ENCODE results near the gene OGDH.
A peak's percentile ranks its signal among the peaks of the same experiment; 100 is the strongest.

The OGDH gene

GRCh38 chr7:44633254-44634186 is 27.1 kb downstream of the OGDH start:
- peak; percentile 88 for DNase-seq (ENCODE audit: low read depth)
- TF ChIP-seq, protein P1, sequence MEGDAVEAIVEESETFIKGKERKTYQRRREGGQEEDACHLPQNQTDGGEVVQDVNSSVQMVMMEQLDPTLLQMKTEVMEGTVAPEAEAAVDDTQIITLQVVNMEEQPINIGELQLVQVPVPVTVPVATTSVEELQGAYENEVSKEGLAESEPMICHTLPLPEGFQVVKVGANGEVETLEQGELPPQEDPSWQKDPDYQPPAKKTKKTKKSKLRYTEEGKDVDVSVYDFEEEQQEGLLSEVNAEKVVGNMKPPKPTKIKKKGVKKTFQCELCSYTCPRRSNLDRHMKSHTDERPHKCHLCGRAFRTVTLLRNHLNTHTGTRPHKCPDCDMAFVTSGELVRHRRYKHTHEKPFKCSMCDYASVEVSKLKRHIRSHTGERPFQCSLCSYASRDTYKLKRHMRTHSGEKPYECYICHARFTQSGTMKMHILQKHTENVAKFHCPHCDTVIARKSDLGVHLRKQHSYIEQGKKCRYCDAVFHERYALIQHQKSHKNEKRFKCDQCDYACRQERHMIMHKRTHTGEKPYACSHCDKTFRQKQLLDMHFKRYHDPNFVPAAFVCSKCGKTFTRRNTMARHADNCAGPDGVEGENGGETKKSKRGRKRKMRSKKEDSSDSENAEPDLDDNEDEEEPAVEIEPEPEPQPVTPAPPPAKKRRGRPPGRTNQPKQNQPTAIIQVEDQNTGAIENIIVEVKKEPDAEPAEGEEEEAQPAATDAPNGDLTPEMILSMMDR (IDR thresholded peaks at IDR 0.05; ENCODE audit: low read depth, low read length, missing control alignments), result no peak
- H3K4me3 ChIP-seq (ENCODE audit: low read depth, low read length), result no peak overlapping the region

- DNase-seq (ENCODE audit: low read depth), result no peak
- TF ChIP-seq, protein P1 (IDR thresholded peaks at IDR 0.05; ENCODE audit: low read depth, low read length, missing control alignments), result no peak
- H3K4me3 ChIP-seq (ENCODE audit: low read depth, low read length), result no peak overlapping the region
These were observed 27.9 kb downstream of the OGDH start for GRCh38 chr7:44634187-44634838.

DNA sequence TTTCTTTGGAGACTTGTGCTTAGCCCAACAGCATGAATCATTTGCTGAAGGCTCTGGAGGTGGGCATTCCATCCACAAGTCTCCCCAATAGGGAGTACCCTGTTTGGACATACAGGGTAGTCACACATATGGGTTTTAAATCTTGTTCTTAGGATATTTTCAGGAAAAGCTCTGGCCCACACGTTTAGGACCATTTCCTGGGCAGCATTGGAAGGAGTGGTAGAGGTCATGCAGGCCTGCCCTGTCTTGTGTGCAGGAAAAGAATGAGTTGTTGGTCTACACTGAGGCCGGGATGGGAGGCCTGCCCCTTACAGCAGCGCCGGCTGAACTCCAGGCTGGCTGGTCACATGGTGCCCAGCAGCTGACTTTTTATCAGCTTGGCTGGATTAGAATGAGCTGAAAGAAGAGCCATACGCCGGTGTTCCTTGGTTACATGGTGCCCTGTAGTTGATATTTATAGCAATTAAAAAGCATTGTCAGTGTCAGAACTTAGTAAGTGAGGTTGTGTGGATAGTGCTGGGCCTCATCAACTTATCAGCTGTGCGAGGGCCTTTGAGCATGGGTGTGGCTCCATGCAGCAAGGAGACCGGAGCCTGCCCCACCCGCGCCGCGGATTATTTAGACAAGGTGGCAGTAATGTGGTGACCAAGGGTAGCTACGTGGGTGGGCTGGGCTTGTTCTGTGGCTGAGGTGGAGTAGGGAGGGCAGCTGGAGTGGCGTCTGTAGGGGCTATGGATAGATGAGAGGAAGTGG is 28.6 kb downstream of the OGDH start:
- no peak for DNase-seq (ENCODE audit: low read depth)
- H3K4me3 ChIP-seq (ENCODE audit: low read depth, low read length), result no peak overlapping the region
- TF ChIP-seq, protein P1 (IDR thresholded peaks at IDR 0.05; ENCODE audit: low read depth, low read length, missing control alignments), result no peak

DNA sequence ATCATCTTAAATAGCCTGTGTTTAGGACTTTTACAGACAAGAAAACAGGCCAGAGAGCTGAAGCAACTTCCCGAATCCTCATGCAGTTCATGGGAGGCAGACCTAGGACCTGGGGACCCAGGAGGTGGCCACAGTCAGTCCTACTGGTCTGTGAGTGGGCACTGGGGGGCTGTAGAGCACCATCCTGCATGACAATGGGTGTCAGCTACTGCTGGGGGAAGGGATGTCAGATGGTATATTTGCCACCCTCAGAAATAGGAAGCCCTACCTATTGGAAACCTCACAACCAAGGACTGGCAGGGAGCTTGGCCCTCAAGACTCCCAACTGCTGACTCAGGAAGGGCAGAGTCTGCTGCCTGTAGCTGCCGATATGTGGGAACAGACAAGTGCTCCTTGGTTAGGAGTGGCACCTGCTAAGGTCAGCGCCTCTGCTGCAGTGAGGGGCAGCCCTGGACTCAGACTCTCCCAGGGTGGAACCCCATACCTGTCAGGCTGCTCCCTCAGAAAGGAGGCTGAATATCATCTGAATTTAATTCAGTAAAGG is 29.7 kb downstream of the OGDH start:
- H3K4me3 ChIP-seq (ENCODE audit: low read depth, low read length), result no peak overlapping the region
- TF ChIP-seq, protein P1 (IDR thresholded peaks at IDR 0.05; ENCODE audit: low read depth, low read length, missing control alignments), result no peak
- DNase-seq (ENCODE audit: low read depth), result no peak

- no peak overlapping the region for H3K4me3 ChIP-seq (ENCODE audit: low read depth, low read length)
- DNase-seq (ENCODE audit: low read depth), result no peak
- TF ChIP-seq, protein P1 (IDR thresholded peaks at IDR 0.05; ENCODE audit: low read depth, low read length, missing control alignments), result no peak
These were observed 30.5 kb downstream of the OGDH start for GRCh38 chr7:44636926-44637325.

- DNase-seq (ENCODE audit: low read depth), result peak; percentile 88
- TF ChIP-seq, protein P1 (IDR thresholded peaks at IDR 0.05; ENCODE audit: low read depth, low read length, missing control alignments), result no peak
- H3K4me3 ChIP-seq (ENCODE audit: low read depth, low read length), result peak overlapping the region; percentile 47; the same call in 1 of the 2 replicates
These were observed 31.6 kb downstream of the OGDH start for GRCh38 chr7:44637788-44638594.
